Stimulated activated naive CD8-positive, alpha-beta T cell treated with anti-CD3 and anti-CD28 coated beads, Interleukin-15, Interleukin-2, amounts not matched to agents 100 ng/mL and 50 ng/mL, for 24 hours (primary cell): Measurements from ENCODE around the gene PROCR.
A peak's percentile ranks its signal among the peaks of the same experiment; 100 is the strongest.
"Not testable (repeated sequence)": the region's sequence is repeated elsewhere in the genome, so short reads cannot be mapped to it uniquely, and the experiment has no call there.

Source experiments
- H3K27ac Mint-ChIP-seq: one replicate; pipeline ENCODE4 v1.8.0; 2021; ENCODE audit warnings: mild to moderate bottlenecking, mixed read lengths
- H3K27me3 Mint-ChIP-seq: one replicate; pipeline ENCODE4 v1.8.0; 2021; ENCODE audit warnings: mixed read lengths
- H3K36me3 Mint-ChIP-seq: one replicate; pipeline ENCODE4 v1.8.0; 2021; ENCODE audit warnings: low read depth, mixed read lengths
- H3K4me1 Mint-ChIP-seq: one replicate; pipeline ENCODE4 v1.8.0; 2021; ENCODE audit warnings: low read depth, mixed read lengths
- H3K4me3 Mint-ChIP-seq: one replicate; pipeline ENCODE4 v1.8.0; 2021; ENCODE audit warnings: mild to moderate bottlenecking, mixed read lengths
- H3K9me3 Mint-ChIP-seq: one replicate; pipeline ENCODE4 v1.8.0; 2021; ENCODE audit warnings: mixed read lengths

Gene PROCR

GRCh38 chr20:35199740-35200139 is 27.9 kb downstream of the PROCR start:
- Mint-ChIP-seq H3K9me3 (peaks cover 21% of the 10 kb centered on the region), H3K27ac (no peak overlapping the region), H3K27me3 (no peaks in the 10 kb centered on the region), H3K4me1 (no peaks in the 10 kb centered on the region), H3K36me3 (peaks cover 15% of the 10 kb centered on the region), H3K4me3 (no peak overlapping the region)

GRCh38 chr20:35200267-35200666 is 28.4 kb downstream of the PROCR start:
- Mint-ChIP-seq H3K9me3 (peaks cover 18% of the 10 kb centered on the region), H3K27ac (no peak overlapping the region), H3K27me3 (no peaks in the 10 kb centered on the region), H3K36me3 (peaks cover 11% of the 10 kb centered on the region), H3K4me3 (no peak overlapping the region), H3K4me1 (no peaks in the 10 kb centered on the region)

GRCh38 chr20:35201467-35201866 is 29.6 kb downstream of the PROCR start:
- not testable (repeated sequence) for H3K27ac Mint-ChIP-seq, H3K4me1 Mint-ChIP-seq, H3K36me3 Mint-ChIP-seq, H3K4me3 Mint-ChIP-seq, H3K27me3 Mint-ChIP-seq
- H3K9me3 Mint-ChIP-seq = peaks cover 16% of the 10 kb centered on the region

DNA sequence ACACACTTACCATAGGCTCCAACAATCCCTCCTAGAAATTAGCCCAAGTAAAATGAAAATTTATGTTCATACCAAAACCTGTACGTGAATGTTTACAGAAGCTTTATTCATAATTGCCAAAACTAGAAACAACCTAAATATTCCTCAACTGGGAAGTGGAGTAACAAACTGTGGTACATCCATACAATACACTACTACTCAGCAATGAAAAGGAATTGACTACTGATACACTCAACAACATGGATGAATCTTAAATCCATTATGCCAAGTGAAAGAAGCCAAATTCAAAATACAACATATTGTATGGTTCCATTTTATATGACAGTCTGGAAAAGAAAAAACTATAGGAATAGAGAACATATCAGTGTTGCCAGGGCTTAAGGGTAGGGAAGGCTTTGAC is 34.9 kb downstream of the PROCR start:
- H3K4me1 Mint-ChIP-seq = no peaks in the 10 kb centered on the region
- no peak overlapping the region for H3K4me3 Mint-ChIP-seq
- H3K27me3 Mint-ChIP-seq = no peaks in the 10 kb centered on the region
- H3K9me3 Mint-ChIP-seq = no peaks in the 10 kb centered on the region
- no peak overlapping the region for H3K27ac Mint-ChIP-seq
- H3K36me3 Mint-ChIP-seq = no peaks in the 10 kb centered on the region

GRCh38 chr20:35207950-35208611 is 36.2 kb downstream of the PROCR start:
- H3K27me3 Mint-ChIP-seq = no peaks in the 10 kb centered on the region
- H3K9me3 Mint-ChIP-seq = no peaks in the 10 kb centered on the region
- H3K4me3 Mint-ChIP-seq = no peak overlapping the region
- H3K4me1 Mint-ChIP-seq = no peaks in the 10 kb centered on the region
- H3K27ac Mint-ChIP-seq = no peak overlapping the region
- H3K36me3 Mint-ChIP-seq = no peaks in the 10 kb centered on the region

- no peaks in the 10 kb centered on the region for H3K9me3 Mint-ChIP-seq
- no peak overlapping the region for H3K4me3 Mint-ChIP-seq
- no peak overlapping the region for H3K27ac Mint-ChIP-seq
- H3K36me3 Mint-ChIP-seq = no peaks in the 10 kb centered on the region
- no peaks in the 10 kb centered on the region for H3K4me1 Mint-ChIP-seq
- H3K27me3 Mint-ChIP-seq = no peaks in the 10 kb centered on the region
Observed at GRCh38 chr20:35215066-35215956, 43.4 kb downstream of the PROCR start.

DNA sequence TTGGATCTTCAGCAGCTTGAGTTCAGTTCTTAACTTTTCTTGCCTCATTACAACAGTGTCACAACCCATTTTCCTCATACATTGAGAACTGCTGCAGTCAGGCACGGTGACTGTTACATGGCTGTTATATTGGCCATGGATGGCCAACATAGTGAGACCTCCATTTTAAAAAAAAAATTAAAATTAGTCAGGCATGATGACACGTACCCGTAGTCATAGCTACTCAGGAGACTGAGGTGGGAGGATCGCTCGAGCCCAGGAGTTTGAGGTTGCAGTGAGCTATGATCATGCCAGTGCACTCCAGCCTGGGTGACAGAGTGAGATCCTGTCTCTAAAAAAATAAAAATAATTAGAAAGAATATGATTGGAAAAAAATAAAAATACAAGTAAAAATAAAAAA is 44.7 kb downstream of the PROCR start:
- Mint-ChIP-seq H3K27ac (no peak overlapping the region), H3K36me3 (no peaks in the 10 kb centered on the region), H3K4me1 (no peaks in the 10 kb centered on the region), H3K9me3 (no peaks in the 10 kb centered on the region), H3K27me3 (no peaks in the 10 kb centered on the region), H3K4me3 (no peak overlapping the region)

DNA sequence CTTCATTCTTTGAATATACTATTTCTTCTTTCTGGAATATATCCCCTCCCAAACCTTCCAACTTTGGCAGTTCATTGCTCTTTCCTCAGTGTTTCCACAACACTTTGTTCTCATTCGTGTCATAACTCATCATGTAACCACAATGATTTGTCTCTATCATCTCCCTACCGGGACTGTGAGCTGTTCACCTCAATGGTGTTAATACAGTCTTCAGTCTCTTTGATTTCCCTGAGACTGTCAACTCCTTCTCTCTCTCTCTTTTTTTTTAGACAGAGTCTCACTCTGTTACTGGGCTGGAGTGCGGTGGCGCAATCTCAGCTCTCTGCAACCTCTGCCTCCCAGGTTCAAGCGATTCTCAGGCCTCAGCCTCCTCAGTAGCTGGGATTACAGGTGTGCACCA is 52.1 kb downstream of the PROCR start:
- peaks cover 12% of the 10 kb centered on the region for H3K4me1 Mint-ChIP-seq

DNA sequence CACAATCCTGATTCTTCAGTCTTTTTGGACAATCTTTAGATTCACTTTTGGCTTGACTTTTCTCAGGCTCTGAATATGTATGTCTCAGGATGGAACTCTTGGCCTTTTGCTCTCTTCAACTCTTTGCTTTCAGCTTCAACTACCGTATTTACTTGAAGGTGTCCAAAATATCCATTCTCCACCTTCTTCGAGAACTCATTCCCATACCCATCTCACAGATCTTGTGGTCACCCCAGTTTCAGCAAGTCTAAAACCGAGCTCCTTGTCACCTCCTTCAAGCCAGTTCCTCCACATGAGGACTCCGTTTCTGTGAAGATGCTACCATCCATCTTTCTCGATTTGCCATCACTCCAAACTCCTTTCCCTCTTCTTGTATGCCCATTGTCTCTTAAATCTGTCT is 52.7 kb downstream of the PROCR start:
- Mint-ChIP-seq H3K4me3 (no peak overlapping the region), H3K9me3 (no peaks in the 10 kb centered on the region), H3K36me3 (no peaks in the 10 kb centered on the region), H3K27me3 (peaks cover 41% of the 10 kb centered on the region), H3K27ac (no peak overlapping the region), H3K4me1 (peaks cover 12% of the 10 kb centered on the region)

More for the DNA sequence above, 52.1 kb downstream of the PROCR start:
- Mint-ChIP-seq H3K9me3 (no peaks in the 10 kb centered on the region), H3K27ac (no peak overlapping the region), H3K4me3 (no peak overlapping the region), H3K36me3 (no peaks in the 10 kb centered on the region), H3K27me3 (peaks cover 38% of the 10 kb centered on the region)

DNA sequence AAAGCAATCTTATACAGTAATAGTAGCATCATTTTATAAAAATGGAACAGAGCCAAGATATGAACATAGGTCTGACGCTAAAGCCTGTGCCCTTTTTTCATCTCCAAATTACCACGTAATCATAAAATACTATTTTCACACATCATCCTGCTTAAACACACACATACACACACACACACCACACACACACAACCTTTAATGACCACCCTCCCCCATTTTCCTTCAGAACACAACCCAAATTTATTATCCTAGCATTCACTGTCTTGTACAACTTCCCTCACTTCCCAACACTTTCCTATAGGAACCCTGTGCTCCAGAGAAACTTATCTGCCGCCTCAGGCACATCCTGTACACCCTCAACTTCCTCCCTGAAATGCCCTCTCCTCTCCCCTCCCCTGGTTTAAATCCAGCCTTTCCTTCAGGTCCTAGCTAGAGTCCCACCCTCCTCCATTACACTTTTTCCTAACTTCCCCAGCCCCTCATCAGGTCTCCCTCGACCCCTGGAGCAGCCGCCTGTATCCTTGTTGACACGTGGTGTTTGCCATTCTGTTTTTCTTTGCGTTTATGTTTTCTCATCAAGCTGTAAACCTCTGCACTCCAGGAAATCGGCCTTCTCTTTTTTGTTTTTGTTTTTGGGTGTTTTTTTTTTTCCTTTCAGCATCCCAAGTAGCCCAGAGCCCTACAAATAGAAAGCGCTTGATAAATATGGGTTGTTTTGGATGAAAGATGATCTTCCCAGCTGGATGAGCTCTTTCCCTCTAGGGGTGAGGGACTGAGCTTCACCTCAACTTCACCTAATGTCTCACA is 53.6 kb downstream of the PROCR start:
- peak overlapping the region; percentile 69 for H3K4me3 Mint-ChIP-seq
- peaks cover 43% of the 10 kb centered on the region for H3K27me3 Mint-ChIP-seq
- no peak overlapping the region for H3K27ac Mint-ChIP-seq
- H3K36me3 Mint-ChIP-seq = no peaks in the 10 kb centered on the region
- H3K9me3 Mint-ChIP-seq = no peaks in the 10 kb centered on the region
- H3K4me1 Mint-ChIP-seq = peaks cover 12% of the 10 kb centered on the region

GRCh38 chr20:35226126-35226883 is 54.4 kb downstream of the PROCR start, which contains the start of gene MMP24:
TSS of gene MMP24 (plus strand) at chr20:35226690. CDS start at chr20:35226739, 49 bp downstream.
- Mint-ChIP-seq H3K9me3 (no peaks in the 10 kb centered on the region), H3K27me3 (peaks cover 43% of the 10 kb centered on the region), H3K36me3 (peaks cover 8% of the 10 kb centered on the region), H3K4me1 (peaks cover 12% of the 10 kb centered on the region), H3K27ac (no peak within 1 kb of the TSS), H3K4me3 (peak within 1 kb of the TSS; percentile 69)
